Activated naive CD4-positive, alpha-beta T cell (primary cell): ENCODE results near the gene INPP4A.

ENCODE experiments used
- DNase-seq, 4 experiments: peaks; one replicate each; lab custom pipeline; 2025; lab: John Stamatoyannopoulos, UW

Gene INPP4A

DNA sequence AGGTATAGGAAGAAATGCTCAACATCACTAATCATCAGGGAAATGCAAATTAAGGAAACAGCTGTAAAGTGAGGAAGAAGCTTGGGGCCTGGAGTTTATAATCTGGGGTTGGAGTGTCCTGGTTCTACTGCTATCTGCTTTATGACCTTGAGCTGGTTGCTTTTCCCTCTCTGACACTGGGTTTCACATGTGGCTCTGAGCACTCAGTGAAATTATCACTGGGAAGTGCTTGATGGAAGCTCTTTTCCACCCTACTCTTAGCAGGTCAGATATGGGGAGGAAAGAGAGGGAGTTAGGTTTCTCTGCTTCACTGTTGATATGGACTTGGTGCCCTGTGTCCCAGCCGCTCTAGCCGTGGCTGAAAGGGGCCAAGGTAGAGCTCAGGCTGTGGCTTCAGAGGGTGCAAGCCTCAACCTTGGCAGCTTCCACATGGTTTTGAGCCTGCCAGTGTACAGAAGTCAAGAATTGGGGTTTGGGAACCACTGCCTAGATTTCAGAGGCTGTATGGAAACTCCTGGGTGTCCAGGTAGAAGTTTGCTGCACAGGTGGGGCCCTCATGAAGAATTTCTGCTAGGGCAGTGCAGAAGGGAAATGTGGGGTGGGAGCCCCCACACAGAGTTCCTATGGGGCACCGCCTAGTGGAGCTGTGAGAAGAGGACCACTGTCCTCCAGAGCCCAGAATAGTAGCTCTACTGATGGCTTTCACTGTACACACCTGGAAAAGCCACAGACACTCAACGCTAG lies 52.3 kb downstream of the INPP4A start:
- no peak for DNase-seq

DNA sequence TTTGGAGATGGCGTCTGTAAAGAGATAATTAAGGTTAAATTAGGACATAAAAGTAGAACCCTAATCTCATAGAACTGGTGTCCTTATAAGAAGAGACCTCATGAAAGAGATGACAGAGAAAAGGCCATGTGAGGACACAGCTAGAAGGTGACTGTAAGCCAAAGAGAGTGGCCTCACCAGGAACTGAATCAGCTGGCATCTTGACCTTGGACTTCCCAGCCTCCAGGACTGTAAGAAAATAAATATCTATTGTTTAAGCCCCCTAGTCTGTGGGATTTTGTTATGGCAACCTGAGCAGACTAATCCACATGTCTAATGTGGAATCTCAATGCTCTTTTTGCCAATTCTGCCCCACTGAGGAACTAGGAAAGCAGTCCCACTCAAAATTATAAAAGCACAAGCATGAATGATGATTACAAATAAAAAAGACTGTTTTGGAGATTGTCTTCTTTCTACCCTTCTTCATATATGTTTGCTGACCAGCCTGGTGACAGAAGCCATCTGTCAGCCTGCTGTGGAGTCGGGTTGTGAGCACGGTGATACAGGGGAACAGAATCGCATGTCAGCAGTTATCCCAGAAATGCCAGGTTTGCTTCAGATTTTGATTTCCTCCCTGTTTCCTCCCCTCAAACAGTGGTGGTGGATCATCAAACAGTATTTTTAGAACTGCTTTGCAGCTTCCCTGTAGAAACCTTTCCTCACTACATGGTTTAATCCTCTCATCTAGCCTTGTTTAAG lies 54.2 kb downstream of the INPP4A start:
- no peak for DNase-seq

DNA sequence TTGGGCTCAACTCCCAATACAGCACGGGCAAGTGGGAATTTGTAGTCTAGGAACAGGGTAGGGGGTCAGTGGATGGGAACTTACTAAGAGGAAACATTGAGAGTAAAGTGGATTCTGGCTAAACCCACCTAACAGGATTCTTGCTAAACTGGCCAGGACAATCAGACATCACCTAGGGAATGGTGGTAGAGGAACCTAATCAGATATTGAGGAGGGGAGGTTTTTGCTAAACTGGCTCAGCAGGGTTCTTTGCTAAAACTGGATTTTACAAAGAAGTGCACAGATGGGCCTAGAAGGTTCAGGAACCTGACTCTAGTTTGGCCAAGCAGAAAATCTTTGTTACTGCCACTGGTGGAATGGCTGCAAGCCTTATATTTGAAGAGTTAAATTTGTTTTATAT lies 55.9 kb downstream of the INPP4A start:
- DNase-seq: no peak

DNA sequence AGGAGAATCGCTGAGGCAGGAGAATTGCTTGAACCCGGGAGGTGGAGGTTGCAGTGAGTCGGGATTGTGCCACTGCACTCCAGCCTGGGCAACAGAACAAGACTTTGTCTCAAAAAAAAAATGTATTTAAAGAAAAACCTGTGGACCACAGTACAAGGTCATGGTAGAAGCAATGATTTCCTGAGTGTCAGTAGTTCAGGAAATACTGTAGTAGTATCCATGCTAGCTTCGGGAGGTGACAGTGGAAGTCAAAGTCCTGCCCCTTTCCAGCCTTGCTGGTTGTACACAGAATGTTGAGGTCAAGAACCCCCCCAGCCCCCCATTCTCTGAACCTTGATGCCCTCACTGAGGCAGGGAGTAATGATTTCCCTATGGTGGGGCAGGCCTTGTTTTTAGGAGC lies 56.6 kb downstream of the INPP4A start:
- no peak for DNase-seq

DNA sequence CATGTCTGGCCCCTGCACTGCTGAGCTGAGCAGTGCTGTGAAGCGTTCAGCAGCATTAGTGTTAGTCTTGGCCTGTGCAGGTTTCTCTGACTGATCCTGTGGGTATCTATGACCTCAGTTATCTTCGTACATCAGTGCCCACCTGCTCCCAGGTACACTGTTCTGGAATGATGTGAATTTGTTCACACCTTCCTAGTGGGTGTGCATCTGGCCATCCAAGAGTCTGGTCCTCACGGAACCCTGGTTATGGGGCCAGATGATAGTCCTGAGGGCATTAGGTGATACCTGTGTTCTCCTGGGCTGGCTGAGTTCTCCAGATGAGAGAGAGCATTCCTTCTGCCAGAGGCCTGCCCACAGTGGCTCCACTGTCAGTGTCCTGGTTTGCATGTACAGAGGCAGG lies 57.2 kb downstream of the INPP4A start:
- no peak for DNase-seq

DNA sequence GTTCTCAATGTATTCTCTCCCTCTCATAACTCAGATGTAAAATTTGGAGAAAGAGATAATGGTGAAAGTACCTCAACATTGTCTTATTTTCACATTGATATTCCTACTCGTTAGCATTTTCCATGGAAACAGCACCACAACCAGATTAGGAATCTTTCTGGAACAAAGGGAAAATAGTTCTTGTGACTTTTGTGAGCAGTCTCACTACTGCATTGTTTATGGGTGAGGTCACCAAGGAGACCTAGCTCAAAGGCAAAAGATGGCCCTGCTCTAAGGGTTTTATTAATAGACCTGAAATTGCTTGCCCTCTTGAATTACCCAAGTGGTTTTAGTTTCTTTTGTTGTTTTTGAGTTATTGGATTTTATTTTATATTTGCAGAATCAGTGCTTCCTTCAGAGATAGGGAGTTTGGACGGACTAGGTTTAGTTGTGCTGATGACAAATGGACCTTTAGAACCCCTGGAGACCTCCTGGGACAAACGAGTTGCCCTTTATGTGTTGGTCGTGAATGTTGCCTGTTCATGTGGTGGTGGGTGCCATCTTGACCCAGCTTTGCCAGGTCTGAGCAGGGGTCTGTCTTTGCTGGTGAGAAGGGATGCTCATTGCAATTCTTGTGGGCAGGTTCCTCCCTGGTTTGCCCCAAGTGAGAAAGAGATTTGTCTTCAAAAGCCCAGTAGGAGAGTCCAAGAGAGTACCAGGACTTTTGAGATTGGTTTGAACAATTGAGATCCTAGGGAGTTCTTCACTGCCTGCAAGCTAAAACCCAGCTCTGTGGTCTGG lies 58.1 kb downstream of the INPP4A start:
- no peak for DNase-seq

DNA sequence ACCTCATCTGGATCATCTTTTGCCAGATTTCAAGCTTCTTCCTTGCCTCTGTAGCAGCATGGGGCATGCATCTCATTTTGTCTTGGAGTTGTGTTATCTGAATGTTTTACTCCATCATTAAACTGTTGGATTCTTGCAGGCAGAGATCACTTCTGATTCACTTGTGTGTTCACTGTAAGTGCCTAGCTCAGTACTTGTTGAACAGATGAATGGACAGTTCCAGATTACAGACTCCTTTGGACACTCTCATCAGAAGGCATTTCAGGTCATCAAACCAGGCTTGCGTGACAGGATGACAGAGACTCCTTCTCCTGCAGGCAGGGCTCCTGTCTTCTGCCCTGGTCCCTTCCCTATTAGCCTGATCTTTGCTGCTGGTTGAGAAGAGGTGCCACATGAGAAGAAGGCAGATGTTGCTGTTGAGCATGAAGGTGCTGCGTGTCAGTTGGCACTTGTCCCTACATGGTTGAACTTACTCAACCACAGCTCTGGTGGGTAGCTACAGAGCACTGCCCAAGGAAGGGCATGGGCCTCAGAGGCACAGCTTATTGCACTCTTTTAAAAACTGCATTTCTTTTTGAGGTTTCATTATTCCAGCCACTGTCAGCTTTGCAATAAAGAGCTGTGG lies 58.9 kb downstream of the INPP4A start:
- DNase-seq: no peak

DNA sequence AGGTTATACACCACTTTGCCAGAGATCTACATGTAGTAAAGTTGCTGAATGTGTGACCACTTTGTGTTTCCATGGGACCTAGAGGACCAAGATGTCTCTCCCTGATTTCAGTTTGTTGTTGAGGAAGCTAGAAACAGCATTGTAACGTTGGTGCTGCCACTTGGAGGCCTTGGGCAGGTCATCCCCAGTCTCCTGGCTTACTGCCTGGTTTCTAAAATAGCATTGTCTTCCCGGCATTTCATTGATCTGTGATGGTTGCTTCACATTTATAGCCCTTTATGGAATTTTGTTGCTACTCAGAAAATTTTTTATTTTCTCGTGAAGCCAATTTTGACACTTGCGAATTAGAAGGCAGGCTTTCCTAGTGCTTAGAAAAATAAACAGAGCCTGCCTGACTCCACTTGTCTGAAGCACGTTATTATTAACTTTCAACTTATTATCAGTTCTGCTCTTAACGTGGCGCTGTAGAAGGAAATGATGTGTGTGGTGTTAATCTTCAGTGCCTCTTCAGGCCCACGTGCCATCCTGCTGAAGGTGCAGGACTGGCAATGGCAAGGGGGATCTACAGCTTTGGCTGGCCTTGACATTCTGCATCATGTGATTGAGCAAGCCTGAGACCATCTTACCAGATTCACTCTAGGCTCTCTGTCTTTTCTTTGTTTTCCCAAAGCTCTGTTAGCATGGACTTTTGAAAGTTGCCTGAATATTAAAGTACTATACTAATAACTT lies 59.9 kb downstream of the INPP4A start:
- no peak for DNase-seq

DNA sequence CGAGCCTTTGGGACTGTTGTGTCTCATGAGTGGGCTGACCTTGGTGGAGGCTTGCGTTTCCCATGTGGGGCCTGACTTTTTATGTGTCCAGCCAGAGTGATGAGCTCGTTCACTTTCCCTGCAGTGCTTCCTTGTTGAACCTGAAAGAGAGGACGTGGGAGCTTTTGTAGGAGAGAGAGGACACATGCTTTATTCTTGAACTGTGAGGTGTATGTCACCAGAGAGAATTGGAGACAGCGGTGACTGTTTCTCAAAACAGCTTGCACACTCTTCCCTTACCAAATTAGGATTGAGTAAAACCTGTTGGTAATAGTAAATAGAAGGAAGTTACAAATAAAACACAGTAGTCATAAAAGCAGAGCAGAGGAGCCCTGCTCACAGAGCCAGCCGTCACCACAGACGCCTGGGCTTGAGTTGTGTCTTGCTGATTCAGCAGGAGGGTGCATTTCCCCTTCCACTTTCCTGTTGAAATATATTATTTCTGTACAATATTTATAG lies 60.7 kb downstream of the INPP4A start:
- DNase-seq: no peak

DNA sequence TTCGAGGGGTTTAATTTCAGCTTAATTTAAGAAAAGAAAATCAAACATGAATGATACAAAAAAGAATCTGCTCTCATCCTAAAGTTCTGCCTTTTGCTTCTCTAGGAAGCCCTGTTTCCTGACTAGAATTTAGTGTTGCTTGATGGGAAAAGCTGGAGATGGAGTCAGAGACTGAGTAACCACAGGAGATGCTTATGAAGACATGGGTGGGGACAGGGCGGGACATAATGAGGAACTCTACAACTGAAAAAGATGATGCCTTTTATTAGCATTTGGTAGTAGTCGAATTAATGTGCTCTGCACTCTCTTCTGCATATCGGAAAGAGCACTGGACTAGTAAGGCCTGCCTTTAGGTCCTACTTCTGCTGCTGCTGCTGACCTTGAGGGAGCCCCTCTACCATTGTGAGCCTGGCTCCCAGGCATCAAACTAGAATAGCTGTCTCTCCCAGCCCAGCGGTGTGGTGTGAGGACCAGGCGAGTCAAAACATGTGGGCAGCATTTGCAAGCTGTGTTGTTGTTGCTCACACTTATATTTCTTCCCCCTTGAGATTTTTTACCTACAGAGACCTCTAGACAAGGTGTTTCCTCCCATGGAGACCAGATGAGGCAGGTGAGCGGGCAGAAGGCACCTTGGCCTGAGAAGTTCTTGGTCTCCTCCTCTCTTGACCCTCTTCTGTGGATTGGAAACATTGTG lies 61.5 kb downstream of the INPP4A start:
- DNase-seq: no peak

DNA sequence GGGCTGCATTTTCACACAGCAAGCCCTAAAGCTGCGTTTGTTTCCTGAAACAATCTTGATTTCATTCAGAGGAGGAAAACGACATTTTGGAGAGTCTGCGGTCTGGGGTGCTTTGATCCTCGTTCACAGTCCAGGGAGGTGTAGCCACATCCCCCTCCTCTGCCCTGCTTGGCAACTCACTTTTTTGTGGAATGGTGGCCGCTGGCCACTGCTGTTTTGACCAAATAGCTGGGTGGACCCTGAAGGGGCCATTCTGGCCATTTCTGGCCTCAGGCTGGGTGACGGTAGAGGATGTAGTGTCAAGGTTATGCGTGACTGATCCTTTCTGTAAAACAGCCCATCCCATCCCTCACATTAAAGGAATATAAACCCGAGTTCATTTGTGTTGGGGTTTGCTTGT lies 62.2 kb downstream of the INPP4A start:
- DNase-seq: no peak

DNA sequence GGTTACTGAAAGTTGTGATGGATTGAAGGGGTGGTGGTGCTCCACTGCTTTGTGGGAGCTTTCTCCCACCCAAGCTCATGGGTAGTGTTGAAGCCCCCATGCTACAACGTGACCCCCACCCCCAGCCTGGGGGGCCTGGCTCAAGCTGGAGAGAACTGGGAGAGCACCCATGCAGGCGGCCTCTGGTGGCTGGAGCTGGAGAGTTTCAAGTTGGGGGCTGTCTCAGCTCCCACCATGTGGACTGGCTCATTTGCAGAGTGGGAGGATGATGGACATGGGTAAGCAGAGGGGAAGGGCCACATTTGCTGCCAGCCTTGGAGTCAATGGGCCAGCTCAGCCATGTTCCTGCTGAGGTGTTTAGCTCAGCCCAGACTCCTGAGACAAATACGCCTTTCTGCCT lies 62.8 kb downstream of the INPP4A start:
- no peak for DNase-seq

DNA sequence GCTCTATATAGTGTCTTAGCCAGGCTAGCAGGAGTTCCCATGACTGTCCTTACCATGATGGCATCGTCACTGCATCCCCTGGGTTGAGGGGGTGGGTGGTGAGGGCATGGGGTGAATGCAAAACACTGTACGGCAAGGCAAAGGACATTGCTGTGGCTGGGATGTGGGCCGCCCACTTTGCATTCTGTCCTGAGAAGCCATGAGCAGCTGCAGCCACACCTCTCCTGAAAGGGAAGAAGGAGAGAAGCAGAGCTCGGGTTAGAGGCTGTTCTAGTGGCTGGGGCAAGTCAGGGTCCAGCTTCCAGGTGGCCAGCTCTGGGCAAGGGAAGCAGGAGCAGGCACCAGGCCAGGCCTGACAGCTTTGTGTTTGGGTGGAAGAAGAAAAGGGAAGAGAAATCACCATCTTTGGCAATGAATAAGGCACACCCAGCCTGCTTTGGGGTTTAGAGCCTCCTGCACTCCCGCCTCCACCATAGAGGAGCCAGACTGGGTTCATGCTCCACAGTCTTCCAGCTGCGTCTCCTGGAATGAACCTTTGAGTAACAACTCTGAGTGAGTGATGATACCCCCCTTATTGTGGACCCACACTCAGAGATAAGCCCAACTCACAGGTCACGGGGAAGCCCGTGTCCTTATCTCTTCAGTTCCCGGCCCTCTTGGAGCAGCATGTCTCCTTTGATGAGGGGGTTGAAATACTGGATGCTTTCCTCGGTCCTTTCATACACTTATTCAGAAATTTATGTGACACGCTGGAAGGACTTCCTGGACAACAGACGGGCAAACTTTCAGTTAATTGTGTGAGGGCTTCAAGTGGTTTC lies 63.4 kb downstream of the INPP4A start:
- DNase-seq: no peak

DNA sequence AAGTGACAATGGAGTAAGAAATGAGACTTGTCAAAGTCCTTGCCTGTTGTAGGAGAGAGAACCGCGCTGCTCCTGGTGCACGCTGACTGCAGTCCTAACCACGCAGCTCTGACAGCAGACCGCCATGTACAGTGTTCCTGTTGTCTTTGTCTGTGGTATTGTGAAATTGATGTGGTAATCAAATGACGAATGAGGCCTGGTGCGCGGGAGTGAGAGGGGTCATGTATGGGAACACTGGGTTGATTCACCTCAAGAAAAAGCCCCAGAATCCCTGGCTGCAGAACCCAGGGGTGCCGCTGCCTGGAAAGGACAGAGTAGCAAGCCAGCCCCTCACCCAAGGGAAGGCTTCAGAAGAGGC lies 64.0 kb downstream of the INPP4A start:
- peak in 1 of 4 experiments; percentile 14 for DNase-seq

DNA sequence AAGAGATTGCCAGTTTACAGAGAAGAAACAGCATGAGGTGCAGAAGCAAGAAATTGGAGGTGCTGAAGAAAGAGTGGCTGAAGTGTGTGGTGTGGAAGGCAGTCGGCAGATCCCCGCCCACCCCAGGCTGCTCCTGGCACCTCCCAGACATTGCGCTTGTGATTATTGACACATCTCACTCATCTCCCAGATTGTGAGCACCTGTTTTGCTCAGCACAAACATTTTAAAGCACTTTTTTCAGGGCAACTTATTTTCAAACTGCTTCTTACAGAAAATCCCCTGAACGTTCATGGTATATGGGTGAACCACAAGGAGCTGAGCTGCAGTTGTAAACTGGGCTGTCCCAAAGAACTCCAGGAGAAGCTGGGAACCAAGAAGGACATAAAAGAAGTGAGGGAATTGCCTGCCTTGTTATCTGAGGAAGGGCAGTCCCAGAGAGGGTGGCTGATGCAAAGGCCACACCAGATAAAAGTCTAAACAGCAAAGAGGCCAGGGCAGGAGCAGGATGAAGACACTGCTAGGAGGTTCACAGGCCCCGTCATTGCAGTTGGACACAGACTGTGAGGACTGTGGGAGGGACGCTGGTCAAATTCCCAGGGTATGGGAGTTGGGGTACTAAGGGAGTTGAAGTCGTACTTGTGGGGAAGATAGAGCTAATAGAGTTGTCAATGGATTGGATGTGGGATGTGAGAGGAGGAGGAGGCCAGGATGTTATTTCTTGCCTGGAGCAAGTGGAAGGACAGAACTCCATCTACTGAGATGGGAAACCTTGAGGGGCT lies 65.1 kb downstream of the INPP4A start:
- no peak for DNase-seq

DNA sequence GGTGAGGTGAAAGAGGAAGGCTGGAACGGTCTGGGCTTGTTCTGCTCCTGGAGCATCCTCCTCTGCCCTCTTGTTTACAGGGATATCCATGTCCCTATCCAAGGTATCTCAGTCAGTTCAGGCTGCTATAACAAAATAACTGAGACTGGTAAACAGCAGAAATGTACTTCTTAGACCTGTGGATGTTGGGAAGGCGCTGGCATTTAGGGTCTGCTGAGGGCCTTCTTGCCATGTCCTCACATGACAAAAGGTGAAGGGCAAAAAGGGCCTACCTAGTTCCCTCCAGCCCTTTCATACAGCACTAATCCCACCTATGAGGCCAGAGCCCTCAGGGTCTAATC lies 65.6 kb downstream of the INPP4A start:
- no peak for DNase-seq

DNA sequence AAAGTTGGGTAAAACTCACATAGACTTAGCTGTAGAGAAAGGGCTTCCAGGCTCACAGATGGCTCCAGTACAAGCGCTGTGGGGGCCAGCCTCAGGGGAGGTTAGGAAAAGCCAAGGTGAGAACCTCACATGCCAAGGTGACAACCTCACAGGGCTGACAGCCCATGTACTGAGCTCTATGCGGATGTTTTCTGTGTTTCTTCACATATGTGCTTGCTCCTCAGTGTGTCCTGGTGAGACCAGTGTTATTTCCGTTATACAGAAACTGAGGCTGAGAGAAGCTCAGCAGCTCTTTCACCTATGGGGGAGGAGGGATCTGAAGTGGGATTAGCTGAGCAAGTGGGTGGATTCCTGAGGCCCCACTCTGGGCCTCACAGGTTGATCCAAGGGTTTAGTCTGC lies 67.3 kb downstream of the INPP4A start:
- DNase-seq: no peak

DNA sequence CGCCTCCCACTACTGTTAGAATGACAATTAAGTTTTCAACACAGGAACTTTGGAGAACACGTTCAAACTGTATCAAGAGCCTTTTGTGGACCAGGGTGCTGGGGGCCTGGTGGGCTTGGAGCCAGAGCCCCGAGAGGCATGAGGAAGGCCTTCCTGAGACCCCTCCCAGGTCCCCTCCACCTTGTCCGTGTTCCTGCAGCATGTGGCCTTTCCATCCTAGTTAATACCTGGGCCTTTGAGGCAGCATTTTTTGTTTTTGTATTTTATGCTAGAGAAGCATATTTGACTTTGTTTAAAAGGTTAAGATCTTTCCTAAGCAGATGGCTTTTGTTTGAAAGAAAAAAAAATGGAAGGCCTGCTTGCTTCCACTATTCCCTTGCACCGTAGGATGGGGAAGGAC lies 68.0 kb downstream of the INPP4A start:
- DNase-seq: no peak

DNA sequence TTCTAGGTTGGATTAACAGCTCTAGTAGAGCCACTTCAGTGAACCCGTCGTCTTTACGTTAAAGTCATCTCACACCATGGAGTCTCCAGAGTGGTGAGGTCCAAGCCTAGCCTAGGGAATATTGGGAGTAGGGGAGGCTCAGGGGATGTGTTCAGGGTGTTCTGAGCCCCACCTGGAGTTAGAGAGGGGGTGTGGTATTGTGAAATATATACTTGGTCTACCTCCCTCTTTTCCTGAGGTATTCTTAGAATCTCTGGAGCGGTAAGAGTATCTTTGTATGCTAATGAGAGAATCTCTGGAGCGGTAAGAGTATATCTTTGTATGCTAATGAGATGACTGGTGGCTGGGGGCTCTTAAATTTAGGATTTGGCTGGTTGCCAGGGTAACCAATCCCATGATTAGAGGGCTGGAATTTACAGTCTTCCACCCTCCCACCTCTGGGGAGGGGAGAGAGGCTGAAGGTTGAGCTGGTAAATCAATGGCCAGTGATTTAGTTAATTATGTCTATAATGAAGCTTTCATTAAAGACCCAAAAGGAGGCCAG lies 69.5 kb downstream of the INPP4A start:
- DNase-seq: no peak
